Muscle layer of colon (tissue), 2 donors: ENCODE results near the gene LYPD3.
A peak's percentile ranks its signal among the peaks of the same experiment; 100 is the strongest.
"Not testable (repeated sequence)": the region's sequence is repeated elsewhere in the genome, so short reads cannot be mapped to it uniquely, and the experiment has no call there.

Experiments used
- H3K27ac ChIP-seq: one replicate; pipeline ENCODE4 v1.7.0; 2013; ENCODE audit warnings: low read depth, mild to moderate bottlenecking, low read length, moderate library complexity
- H3K27me3 ChIP-seq, 2 donors: one replicate each; pipeline ENCODE4 v1.7.0; 2013; ENCODE audit warnings: low read length in 2 of 2, mild to moderate bottlenecking in 2 of 2; ENCODE audit not compliant: insufficient read depth in 2 of 2, control insufficient read depth in 1 of 2
- H3K36me3 ChIP-seq: one replicate; pipeline ENCODE4 v1.7.0; 2013; ENCODE audit warnings: mild to moderate bottlenecking, low read length; ENCODE audit not compliant: insufficient read depth
- H3K4me1 ChIP-seq: one replicate; pipeline ENCODE4 v1.7.0; 2013; ENCODE audit warnings: mild to moderate bottlenecking, low read length; ENCODE audit not compliant: insufficient read depth
- H3K4me3 ChIP-seq, 2 donors: one replicate each; pipeline ENCODE4 v1.7.0; 2013; ENCODE audit warnings: low read length in 2 of 2, low read depth in 1 of 2, mild to moderate bottlenecking in 1 of 2, moderate library complexity in 1 of 2
- H3K9ac ChIP-seq: one replicate; pipeline ENCODE4 v1.7.0; 2013; ENCODE audit warnings: low read length
- H3K9me3 ChIP-seq: one replicate; pipeline ENCODE4 v1.7.0; 2013; ENCODE audit warnings: mild to moderate bottlenecking, low read length
- donor health status: abdominal sarcoma.
- donor health status: Adenocarcinoma of cecum.

Gene LYPD3

GRCh38 chr19:43465468-43466120 lies at the start of gene LYPD3:
Gene LYPD3, minus strand, starts transcription at chr19:43465608. Its CDS starts 37 bp downstream, at chr19:43465571.
- Histone ChIP-seq H3K9ac (peak within 1 kb of the TSS; percentile 61), H3K4me3 (peak within 1 kb of the TSS; percentile 60 to 93), H3K4me1 (peaks cover 5% of the 10 kb centered on the region), H3K27me3 (peaks cover 0 to 10% of the 10 kb centered on the region in 2 donors), H3K9me3 (no peaks in the 10 kb centered on the region), H3K27ac (peak within 1 kb of the TSS; percentile 81), H3K36me3 (no peaks in the 10 kb centered on the region)

GRCh38 chr19:43512399-43512798 lies 47.0 kb upstream of the LYPD3 start:
- H3K36me3 ChIP-seq, result peaks cover 24% of the 10 kb centered on the region
- not testable (repeated sequence) for H3K9ac ChIP-seq, H3K27me3 ChIP-seq, H3K27ac ChIP-seq, H3K9me3 ChIP-seq, H3K4me1 ChIP-seq, H3K4me3 ChIP-seq

GRCh38 chr19:43511324-43511723 lies 45.9 kb upstream of the LYPD3 start:
- Histone ChIP-seq H3K36me3 (peaks cover 24% of the 10 kb centered on the region), H3K9ac (no peak overlapping the region), H3K4me1 (no peaks in the 10 kb centered on the region), H3K4me3 (no peak overlapping the region), H3K9me3 (no peaks in the 10 kb centered on the region), H3K27ac (no peak overlapping the region), H3K27me3 (no peaks in the 10 kb centered on the region)

GRCh38 chr19:43510713-43511112 lies 45.3 kb upstream of the LYPD3 start:
- H3K4me1 ChIP-seq, result no peaks in the 10 kb centered on the region
- H3K27me3 ChIP-seq, result no peaks in the 10 kb centered on the region
- H3K4me3 ChIP-seq, result no peak overlapping the region
- peaks cover 24% of the 10 kb centered on the region for H3K36me3 ChIP-seq
- H3K27ac ChIP-seq, result no peak overlapping the region
- no peak overlapping the region for H3K9ac ChIP-seq
- no peaks in the 10 kb centered on the region for H3K9me3 ChIP-seq

GRCh38 chr19:43507880-43508279 lies 42.5 kb upstream of the LYPD3 start:
- Histone ChIP-seq H3K36me3 (peaks cover 24% of the 10 kb centered on the region), H3K27ac (no peak overlapping the region), H3K27me3 (no peaks in the 10 kb centered on the region), H3K4me1 (peaks cover 5% of the 10 kb centered on the region), H3K9me3 (no peaks in the 10 kb centered on the region), H3K9ac (no peak overlapping the region), H3K4me3 (no peak overlapping the region)

GRCh38 chr19:43506629-43507028 lies 41.2 kb upstream of the LYPD3 start:
- Histone ChIP-seq H3K36me3 (peaks cover 24% of the 10 kb centered on the region), H3K9me3 (no peaks in the 10 kb centered on the region), H3K9ac (no peak overlapping the region)

GRCh38 chr19:43505941-43506340 lies 40.5 kb upstream of the LYPD3 start:
- H3K9ac ChIP-seq, result no peak overlapping the region
- peaks cover 9% of the 10 kb centered on the region for H3K4me1 ChIP-seq
- no peak overlapping the region for H3K4me3 ChIP-seq
- H3K36me3 ChIP-seq, result peaks cover 20% of the 10 kb centered on the region
- no peaks in the 10 kb centered on the region for H3K9me3 ChIP-seq
- no peaks in the 10 kb centered on the region for H3K27me3 ChIP-seq
- H3K27ac ChIP-seq, result no peak overlapping the region

More at GRCh38 chr19:43506629-43507028, 41.2 kb upstream of the LYPD3 start:
- Histone ChIP-seq H3K4me1 (peaks cover 9% of the 10 kb centered on the region), H3K4me3 (no peak overlapping the region), H3K27me3 (no peaks in the 10 kb centered on the region), H3K27ac (no peak overlapping the region)

- Histone ChIP-seq H3K9ac (peak overlapping the region; percentile 70), H3K4me1 (peaks cover 9% of the 10 kb centered on the region), H3K27me3 (no peaks in the 10 kb centered on the region), H3K27ac (peak overlapping the region; percentile 87), H3K4me3 (no peak overlapping the region), H3K36me3 (peaks cover 15% of the 10 kb centered on the region), H3K9me3 (no peaks in the 10 kb centered on the region)
Measured at GRCh38 chr19:43505186-43505456, 39.7 kb upstream of the LYPD3 start.

DNA sequence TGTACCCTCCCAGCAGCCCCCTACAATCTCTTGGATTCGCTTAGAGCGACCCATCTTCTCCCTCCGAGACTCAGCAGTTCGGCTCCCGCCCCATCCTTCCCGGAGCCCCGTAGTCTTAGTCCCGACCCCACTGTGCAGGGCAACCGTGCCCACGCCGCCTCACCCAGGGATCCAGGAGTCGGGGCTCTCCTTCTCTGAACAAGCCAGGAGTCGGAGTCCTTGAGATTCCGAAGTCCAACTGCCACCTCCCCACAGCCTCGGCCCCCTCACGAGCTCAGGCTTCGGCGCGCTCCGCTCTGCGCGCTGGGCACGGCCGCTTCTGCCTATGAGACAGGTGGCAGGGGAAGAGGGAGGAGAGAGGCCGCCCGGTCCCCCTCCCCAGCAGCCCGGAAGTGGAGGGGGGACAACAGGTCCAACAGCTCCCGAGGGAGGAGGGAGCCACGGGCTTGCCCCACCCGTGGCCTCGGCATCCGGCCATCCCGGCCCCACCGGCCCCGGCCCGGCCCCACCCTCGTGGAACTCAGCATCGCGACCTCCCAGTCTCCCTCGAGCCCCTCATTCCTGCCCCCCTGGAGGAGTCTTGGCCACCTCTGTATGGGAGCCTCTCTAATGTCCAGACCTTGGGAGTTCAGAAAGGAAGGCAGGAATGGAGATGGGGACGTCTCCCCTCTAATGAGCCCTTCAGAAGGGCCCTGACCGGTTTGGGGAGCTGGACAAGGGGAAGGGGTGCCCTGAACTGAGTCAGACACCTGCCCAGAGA lies 39.2 kb upstream of the LYPD3 start, which contains the start of gene PHLDB3:
TSS of gene PHLDB3 (minus strand) at position 321 of the 760 bp plus-strand sequence. CDS start 628 bp downstream, outside the sequence.
- H3K9ac ChIP-seq, result peak within 1 kb of the TSS; percentile 89
- peaks cover 12% of the 10 kb centered on the region for H3K36me3 ChIP-seq
- no peaks in the 10 kb centered on the region for H3K27me3 ChIP-seq
- peak within 1 kb of the TSS; percentile 90 to 96 for H3K4me3 ChIP-seq
- H3K4me1 ChIP-seq, result peaks cover 9% of the 10 kb centered on the region
- no peaks in the 10 kb centered on the region for H3K9me3 ChIP-seq
- peak within 1 kb of the TSS; percentile 96 for H3K27ac ChIP-seq

- peaks cover 10% of the 10 kb centered on the region for H3K36me3 ChIP-seq
- H3K4me1 ChIP-seq, result peaks cover 15% of the 10 kb centered on the region
- H3K9me3 ChIP-seq, result no peaks in the 10 kb centered on the region
- no peaks in the 10 kb centered on the region for H3K27me3 ChIP-seq
- peak overlapping the region; percentile 96 for H3K27ac ChIP-seq
- peak overlapping the region; percentile 89 for H3K9ac ChIP-seq
- H3K4me3 ChIP-seq, result peak overlapping the region; percentile 90 to 96
Measured at GRCh38 chr19:43503501-43504425, 38.4 kb upstream of the LYPD3 start.

DNA sequence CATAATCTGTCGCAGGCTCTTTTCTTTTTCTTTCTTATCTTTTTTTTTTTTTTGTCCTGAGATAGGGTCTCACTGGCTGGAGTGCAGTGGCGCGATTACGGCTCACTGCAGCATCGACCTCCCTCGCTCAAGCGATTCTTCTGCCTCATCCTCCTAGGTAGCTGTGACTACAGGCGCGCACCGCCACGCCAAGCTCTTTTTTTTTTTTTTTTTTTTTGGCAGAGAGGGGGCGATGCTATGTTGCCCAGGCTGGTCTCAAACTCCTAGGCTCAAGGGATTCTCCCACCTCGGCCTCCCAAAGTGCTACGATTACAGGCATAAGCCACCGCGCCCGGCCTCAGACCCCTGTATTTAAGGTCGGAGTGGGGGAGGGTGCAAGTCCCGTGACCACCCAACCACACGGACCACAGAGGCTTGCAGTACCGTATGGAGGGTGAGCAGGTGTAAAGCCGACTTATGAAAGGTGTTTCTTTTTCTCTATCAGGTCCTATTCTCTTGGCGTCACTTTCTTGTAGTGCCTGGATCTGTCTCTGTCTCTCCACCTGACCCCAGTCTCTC lies 37.1 kb upstream of the LYPD3 start:
- H3K36me3 ChIP-seq, result peaks cover 3% of the 10 kb centered on the region
- H3K27me3 ChIP-seq, result no peaks in the 10 kb centered on the region
- H3K9ac ChIP-seq, result peak overlapping the region; percentile 89

More for the DNA sequence above, 37.1 kb upstream of the LYPD3 start:
- H3K9me3 ChIP-seq, result no peaks in the 10 kb centered on the region
- H3K4me3 ChIP-seq, result peak overlapping the region in 1 of 2 donors; percentile 90
- H3K27ac ChIP-seq, result no peak overlapping the region
- peaks cover 19% of the 10 kb centered on the region for H3K4me1 ChIP-seq
